NCI-H345 treated with DMSO at 0.1 percent for 48 hours (cell line): ENCODE measurements around the gene IL12B.
"Not testable (repeated sequence)": the region's sequence is repeated elsewhere in the genome, so short reads cannot be mapped to it uniquely, and the experiment has no call there.

ENCODE experiments used
- DNase-seq: peaks from one replicate; lab custom pipeline; 2025; ENCODE audit not compliant: unreplicated experiment; lab: John Stamatoyannopoulos, UW

IL12B gene

GRCh38 chr5:159330131-159330800 lies at the start of gene IL12B:
TSS of gene IL12B (minus strand) at chr5:159330487. CDS start at chr5:159326782, 3,705 bp downstream.
- no peak for DNase-seq

DNA sequence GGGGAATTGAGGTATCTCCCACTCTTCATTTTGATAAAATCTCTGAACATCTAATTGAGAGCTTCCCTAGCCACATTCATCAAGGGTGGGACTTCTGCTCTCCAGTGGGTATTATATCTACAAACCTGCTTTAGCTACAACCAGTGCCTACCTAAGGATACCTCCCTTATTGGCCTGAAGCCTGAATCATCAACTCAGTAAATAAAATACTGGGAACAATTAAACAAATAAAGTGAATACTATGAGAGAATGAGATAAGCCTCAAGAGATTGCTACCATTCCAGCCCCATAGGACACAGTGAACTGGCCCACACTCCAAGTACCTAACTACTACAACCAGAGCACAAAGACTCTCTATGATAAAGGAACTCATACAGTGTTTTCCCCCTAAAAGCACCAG lies 47.4 kb upstream of the IL12B start:
- no peak for DNase-seq

- DNase-seq: not testable (repeated sequence)
Observed at GRCh38 chr5:159367866-159368265, 37.6 kb upstream of the IL12B start.

DNA sequence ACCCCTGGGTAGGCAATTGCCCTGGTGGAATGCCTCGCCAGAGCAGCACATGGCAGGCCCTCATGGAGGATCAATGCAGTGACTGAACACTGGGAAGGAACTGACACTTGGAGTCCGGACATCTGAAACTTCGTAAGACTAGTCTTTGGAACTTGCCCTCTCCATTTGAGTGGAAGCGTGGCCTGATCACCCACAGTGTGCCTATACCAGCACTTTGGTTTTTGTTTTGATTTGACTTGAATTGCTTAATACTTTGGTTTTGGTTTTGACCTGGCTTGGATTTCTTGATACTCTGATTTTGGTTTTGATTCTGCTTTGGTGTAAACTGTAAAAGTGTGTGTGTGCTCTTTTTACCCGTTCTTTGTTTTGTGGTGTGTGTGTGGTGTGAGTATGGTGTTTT lies 36.5 kb upstream of the IL12B start:
- not testable (repeated sequence) for DNase-seq

- no peak for DNase-seq
Observed at GRCh38 chr5:159362220-159362619, 31.9 kb upstream of the IL12B start.

DNA sequence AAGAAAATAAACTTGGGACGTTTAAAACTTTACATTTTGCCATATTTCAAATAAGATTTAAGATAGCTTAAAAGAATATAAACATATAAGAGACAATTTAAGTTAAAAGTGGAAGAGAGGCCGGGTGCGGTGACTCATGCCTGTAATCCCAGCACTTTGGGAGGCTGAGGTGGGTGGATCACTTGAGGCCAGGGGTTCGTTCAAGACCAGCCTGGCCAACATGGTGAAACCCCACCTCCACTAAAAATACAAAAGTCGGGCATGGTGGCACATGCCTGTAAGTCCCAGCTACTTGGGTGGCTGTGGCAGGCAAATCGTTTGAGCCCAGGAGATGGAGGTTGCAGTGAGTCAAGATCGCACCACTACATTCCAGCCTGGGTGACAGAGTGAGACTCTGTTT lies 29.6 kb upstream of the IL12B start:
- not testable (repeated sequence) for DNase-seq

DNA sequence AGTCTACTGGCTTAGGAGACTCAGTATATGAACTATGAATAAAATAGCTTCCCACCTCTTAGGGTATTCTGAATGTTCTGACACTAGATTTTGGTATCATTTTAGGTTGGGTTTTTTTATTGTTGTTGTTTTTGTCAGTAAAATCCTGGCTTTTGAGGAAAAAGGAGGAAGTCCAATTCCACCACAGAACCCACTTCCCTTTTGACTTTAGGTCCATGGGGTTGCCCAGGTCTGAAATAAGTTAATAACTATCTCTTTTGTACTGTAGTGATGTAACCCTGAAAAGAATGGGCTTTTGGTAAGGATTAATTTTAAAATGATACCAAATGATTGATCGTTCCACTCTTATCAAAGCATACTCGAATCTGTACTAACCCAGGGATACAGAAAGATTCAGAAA lies 29.1 kb upstream of the IL12B start:
- no peak for DNase-seq

- DNase-seq: no peak
Observed at GRCh38 chr5:159353661-159354252, 23.5 kb upstream of the IL12B start.

GRCh38 chr5:159350644-159351043 lies 20.4 kb upstream of the IL12B start:
- DNase-seq: not testable (repeated sequence)

- not testable (repeated sequence) for DNase-seq
Observed at GRCh38 chr5:159350216-159350615, 19.9 kb upstream of the IL12B start.

DNA sequence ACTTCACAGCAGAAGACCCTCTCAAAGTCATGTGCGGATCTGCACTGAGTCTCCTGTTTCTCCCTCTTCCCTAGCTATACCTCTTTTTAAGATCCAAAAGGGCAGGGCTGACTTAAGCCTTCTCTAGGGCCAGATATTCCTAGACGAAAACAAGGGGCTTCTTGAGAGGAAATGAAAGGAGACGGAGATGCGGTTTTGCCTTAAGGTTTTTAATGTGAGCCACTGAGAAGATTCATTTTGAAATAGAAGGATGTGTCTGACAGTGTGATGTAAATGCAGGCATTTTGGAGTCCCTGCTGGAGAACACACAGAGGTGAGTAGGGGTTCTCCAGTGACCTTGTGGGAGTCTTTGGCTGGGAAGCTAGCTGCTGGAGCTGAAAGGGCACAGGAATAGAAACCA lies 15.6 kb upstream of the IL12B start:
- DNase-seq: no peak

GRCh38 chr5:159345336-159345735 lies 15.0 kb upstream of the IL12B start:
- DNase-seq: no peak

DNA sequence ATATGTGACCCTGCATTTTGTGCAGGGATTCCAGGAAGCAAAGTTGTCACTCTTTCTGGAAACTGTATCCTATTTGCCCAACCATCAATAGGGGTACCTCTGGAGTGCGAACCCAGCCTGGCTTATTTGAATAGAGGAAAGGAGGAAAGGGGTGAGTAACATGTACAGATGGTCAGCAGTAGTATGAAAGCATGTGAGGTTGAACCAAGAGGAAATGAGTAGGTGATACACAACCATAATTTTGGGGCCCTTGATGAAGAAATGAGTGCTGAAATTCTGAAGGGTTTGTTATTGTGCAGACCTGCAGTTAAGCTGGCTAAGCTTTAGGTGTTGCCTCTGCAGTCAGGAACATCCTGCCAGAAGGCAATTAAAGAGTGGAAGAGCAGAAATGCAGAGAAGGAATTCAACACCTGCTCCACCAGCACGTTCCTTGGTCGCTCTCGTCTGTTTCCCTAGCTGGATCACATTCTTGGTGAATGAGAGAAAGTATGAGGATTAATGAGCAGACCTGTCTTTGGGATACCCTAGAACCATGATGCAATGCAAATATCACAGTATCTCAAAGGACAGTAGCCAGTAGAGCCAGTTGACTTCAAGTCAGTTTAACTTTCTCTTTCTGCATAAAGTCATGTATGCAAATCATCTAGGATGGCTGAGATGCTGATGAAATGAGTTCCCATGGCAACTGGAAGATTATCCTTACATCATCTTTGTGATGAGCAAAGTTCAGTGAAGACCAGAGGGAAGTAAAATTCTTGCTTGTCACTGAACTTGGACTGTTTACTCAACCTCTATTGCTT lies 13.2 kb upstream of the IL12B start:
- no peak for DNase-seq

DNA sequence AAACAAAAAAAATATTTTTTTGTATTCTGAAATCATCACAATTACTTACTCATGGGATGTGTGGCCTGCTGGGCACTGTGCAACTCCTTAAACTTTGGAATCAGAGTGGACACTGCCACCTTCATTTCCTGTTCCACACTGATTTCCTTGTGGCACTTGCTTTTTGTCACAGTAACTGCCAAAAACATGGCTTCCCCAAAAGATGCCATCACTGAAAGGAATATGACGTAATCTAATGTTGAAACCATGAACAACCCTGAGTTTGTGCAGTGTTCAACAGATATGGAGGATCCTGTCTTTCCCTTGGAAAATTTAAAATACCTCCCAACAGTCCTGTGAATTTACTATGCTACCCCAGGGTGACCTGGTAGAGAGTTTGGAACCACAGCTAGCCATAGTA lies 12.6 kb upstream of the IL12B start:
- no peak for DNase-seq

GRCh38 chr5:159341906-159342310 lies 11.6 kb upstream of the IL12B start:
- no peak for DNase-seq

DNA sequence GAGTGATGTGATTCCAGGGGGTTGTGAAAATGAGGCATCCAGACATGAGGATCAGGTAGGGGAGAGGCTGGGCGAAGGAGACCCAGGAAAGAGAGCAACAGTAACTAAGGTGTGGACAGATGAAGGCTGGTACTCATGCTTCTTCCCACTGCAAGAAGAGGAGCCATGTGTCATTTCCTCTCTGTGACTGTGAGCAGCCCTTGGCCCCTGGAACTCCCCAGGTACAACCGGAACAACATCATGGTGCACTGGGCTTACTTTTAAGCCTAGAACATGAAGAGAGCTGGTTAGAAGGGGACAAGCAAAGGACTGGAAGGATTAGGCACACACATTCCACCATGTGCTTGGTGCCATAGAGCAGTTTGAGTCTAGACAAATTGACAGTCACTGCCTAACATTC lies 10.9 kb upstream of the IL12B start:
- no peak for DNase-seq

GRCh38 chr5:159340511-159340910 lies 10.2 kb upstream of the IL12B start:
- no peak for DNase-seq

GRCh38 chr5:159339460-159339859 lies 9.2 kb upstream of the IL12B start:
- no peak for DNase-seq

DNA sequence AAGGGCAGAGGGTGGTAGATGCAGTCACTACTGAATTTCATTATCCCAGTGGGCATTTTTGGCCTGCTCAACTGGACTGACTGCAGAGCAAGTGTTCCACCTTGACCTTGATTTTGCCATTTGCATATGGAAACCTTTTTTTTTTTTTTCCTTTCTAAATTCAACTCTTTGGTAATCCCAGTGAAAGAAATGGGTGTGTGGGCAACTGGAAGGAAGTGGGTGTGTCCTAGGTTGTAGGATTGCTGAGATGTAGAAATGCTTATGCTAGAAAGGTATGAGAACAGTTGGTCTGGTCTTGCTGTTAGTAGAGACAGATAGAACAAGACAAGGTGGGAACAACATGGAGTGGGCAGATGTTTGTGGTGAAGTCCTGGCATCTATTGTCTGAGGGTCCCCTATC lies 7.8 kb upstream of the IL12B start:
- DNase-seq: no peak

- DNase-seq: no peak
Observed at GRCh38 chr5:159337016-159337955, 7.0 kb upstream of the IL12B start.

GRCh38 chr5:159336586-159336985 lies 6.3 kb upstream of the IL12B start:
- no peak for DNase-seq
